Gastrocnemius medialis (tissue), 4 donors: ENCODE measurements around the gene IL21R. TPM values are rescaled to one million over a fixed set of nuclear protein-coding genes. Genes with fewer than 3 reads are reported as not detected.

Source experiments
- ATAC-seq, 2 donors: fragments of 150-250 bp; one replicate each; pipeline ENCODE4 v1.9.1; 2016
- DNase-seq, 2 donors: peaks; one replicate each; pipeline ENCODE4 v3.0.0-alpha.2; 2019
- H3K27ac ChIP-seq, 4 donors: fragments of 200-600 bp; sonication (generic); 1 replicate in 1 of 4; 2 replicates in 3 of 4; pipeline ENCODE4 v1.5.1; 2016 to 2018; ENCODE audit warnings: mild to moderate bottlenecking in 2 of 4, moderate library complexity in 1 of 4
- H3K27me3 ChIP-seq, 3 donors: fragments of 200-600 bp; sonication (generic) in 2 of 3; 1 replicate in 1 of 3; 2 replicates in 2 of 3; pipeline versions ENCODE4 v1.5.1 to v1.6.0; 2016 to 2019; ENCODE audit warnings: mild to moderate bottlenecking in 1 of 3, moderate library complexity in 1 of 3
- H3K36me3 ChIP-seq, 2 donors: fragments of 200-600 bp; sonication (generic) in 1 of 2; one replicate each; pipeline ENCODE4 v1.5.1; 2017 to 2018
- H3K4me1 ChIP-seq, 2 donors: fragments of 200-600 bp; sonication (generic) in 1 of 2; one replicate each; pipeline ENCODE4 v1.5.1; 2016 to 2017; ENCODE audit warnings: mild to moderate bottlenecking in 2 of 2
- H3K4me3 ChIP-seq, 4 donors: fragments of 200-600 bp; sonication (generic) in 3 of 4; 1 replicate in 1 of 4; 2 replicates in 3 of 4; pipeline ENCODE4 v1.5.1; 2016 to 2019; ENCODE audit warnings: mild to moderate bottlenecking in 2 of 4
- H3K9me3 ChIP-seq, 3 donors: fragments of 200-600 bp; sonication (generic) in 2 of 3; 1 replicate in 1 of 3; 2 replicates in 2 of 3; pipeline ENCODE4 v1.5.1; 2016 to 2019
- CTCF ChIP-seq, 5 experiments: fragments of 450-650 bp in 3 of 5; fragments of 200-600 bp in 2 of 5; sonication (generic) in 2 of 5; IDR thresholded peaks in 4 of 5; conservative IDR thresholded peaks in 1 of 5; 1 replicate in 4 of 5; 2 replicates in 1 of 5; pipeline ENCODE4 v1.5.1; 2016 to 2019; ENCODE audit warnings: antibody characterized with exemption in 5 of 5, mild to moderate bottlenecking in 3 of 5, moderate library complexity in 3 of 5
- POLR2A ChIP-seq, 2 donors: fragments of 450-650 bp; IDR thresholded peaks; one replicate each; pipeline ENCODE4 v1.6.1; 2017; ENCODE audit warnings: antibody characterized with exemption in 2 of 2, mild to moderate bottlenecking in 2 of 2, moderate library complexity in 2 of 2
- in situ Hi-C, 4 donors: fragments of 200-750 bp; cut with MboI; loops; one replicate each; pipeline versions ENCODE4 v1.15.0 to v1.8.0; 2017; ENCODE audit warnings: low sequenced_read_pairs in 4 of 4
- intact Hi-C: fragments of 100-400 bp; cut with DNase I; formaldehyde crosslinking; loops from one replicate; pipeline ENCODE4 v1.15.1; 2023; ENCODE audit warnings: low total_unique reads
- total RNA-seq, 4 donors: library from RNA; depleted of rRNA; stranded (reverse); fragments of >200 nt; gene quantifications; one replicate each; pipeline versions ENCODE4 v1.1.0 to v1.2.3, GENCODE V29; 2016

The IL21R gene
- total RNA-seq, 4 donors from 2014 or later: 0.15 TPM; not detected in 3

DNA sequence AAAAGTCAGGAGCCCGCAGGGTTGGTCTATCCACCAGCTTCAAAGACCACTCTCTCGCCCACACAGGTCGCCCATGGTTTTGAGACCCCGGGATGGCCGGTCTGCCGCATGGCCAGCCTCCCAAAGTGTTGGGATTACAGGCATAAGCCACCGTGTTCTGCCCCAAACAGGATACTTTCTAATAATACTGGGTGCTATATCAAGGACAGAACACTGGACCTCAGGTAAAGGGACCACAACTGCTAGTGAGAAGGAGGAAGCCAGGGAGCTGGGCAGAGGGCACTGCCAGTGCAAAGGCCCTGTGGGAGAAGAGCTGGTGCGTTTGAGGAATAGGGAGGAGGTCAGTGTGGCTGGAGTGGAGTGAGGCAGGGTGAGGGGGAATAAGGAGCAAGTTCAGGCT, 34.1 kb downstream of the IL21R start:
- in situ Hi-C loops: no loop called here
- Histone ChIP-seq H3K27me3 (peaks cover 0 to 4% (median 0%) of the 10 kb centered on the region in 3 donors), H3K36me3 (no peaks in the 10 kb centered on the region), H3K9me3 (no peaks in the 10 kb centered on the region), H3K27ac (no peak overlapping the region), H3K4me3 (no peak overlapping the region), H3K4me1 (no peaks in the 10 kb centered on the region)
- no peak for TF ChIP-seq POLR2A (IDR thresholded peaks at IDR 0.05)
- intact Hi-C loops: no loop called here
- DNase-seq: no peak
- ATAC-seq: no peak

DNA sequence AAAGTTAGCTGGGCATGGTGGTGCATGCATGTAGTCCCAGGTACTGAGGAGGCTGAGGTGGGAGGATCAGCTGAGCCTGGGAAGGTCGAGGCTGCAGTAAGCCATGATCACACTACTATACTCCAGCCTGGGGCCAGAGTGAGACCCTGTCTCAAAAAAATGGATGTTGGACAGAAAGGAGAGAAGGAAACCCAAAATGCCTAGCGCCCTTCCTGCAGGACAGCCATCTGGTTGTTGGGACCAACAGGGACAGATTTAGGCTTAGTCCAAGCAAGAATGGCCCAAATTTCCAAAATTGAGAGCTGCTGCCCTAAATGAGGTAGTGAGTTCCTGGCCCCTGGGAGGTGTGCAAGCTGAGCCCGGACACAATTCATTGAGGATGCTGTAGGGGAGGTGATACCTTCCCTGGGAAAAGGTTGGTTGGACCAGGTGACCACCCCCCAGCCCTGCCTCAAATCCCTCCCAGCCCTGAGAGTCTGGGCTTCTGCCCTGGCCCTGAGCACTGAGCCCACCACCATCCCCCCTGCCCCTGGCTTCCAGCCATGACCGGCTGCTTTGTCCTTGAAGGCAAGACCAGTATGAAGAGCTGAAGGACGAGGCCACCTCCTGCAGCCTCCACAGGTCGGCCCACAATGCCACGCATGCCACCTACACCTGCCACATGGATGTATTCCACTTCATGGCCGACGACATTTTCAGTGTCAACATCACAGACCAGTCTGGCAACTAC, 35.1 kb downstream of the IL21R start:
- no peak for TF ChIP-seq CTCF (IDR thresholded peaks at IDR 0.05 in 4 of 5, conservative IDR thresholded peaks at IDR 0.05 in 1 of 5)
- TF ChIP-seq POLR2A (IDR thresholded peaks at IDR 0.05): no peak

GRCh38 chr16:27437946-27438345, 36.0 kb downstream of the IL21R start:
- in situ Hi-C loops: no loop called here
- intact Hi-C loops: no loop called here

More for the DNA sequence above, 35.1 kb downstream of the IL21R start:
- Histone ChIP-seq H3K4me1 (no peaks in the 10 kb centered on the region), H3K9me3 (no peaks in the 10 kb centered on the region), H3K4me3 (no peak overlapping the region), H3K27me3 (no peaks in the 10 kb centered on the region), H3K27ac (no peak overlapping the region), H3K36me3 (no peaks in the 10 kb centered on the region)
- DNase-seq (no peak), ATAC-seq (no peak)
- in situ Hi-C loops: no loop called here
- intact Hi-C loops: no loop called here

DNA sequence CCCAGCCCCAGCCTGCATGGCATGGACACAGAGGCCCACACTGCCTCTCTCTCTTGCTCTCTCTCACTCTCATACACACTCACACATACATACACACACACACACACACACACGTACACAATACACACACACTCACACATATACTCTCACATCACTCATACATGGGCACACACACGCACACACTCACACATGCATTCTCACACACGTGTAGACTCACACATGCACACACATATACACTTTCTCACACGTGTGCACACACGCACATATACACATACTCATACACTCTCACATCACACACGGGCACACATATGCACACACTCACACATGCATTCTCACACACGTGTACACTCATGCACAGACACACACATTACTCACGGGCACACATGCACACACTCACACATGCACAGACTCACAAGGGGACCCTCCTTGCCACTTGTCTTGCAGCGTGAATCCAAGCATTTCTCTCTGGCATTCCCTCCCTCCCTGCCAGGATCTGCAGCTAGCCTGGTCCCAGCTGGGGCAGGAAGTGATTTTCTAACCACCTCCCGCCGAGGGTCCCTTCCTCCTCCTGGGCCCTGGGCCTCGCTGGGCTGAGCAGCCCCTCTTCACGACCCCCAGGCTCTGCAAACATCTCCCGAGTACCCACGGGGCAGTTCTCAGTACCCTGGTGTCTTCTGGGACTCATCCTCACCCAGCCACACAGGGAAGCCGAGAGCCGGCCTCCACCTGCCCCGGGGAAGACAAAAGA, 37.5 kb downstream of the IL21R start:
- Histone ChIP-seq H3K4me3 (no peak overlapping the region), H3K9me3 (peaks cover 0 to 3% (median 0%) of the 10 kb centered on the region in 3 donors), H3K27ac (no peak overlapping the region), H3K27me3 (peaks cover 0 to under 1% (median 0%) of the 10 kb centered on the region in 3 donors), H3K4me1 (no peaks in the 10 kb centered on the region), H3K36me3 (no peaks in the 10 kb centered on the region)
- no peak for DNase-seq
- TF ChIP-seq CTCF (IDR thresholded peaks at IDR 0.05 in 4 of 5, conservative IDR thresholded peaks at IDR 0.05 in 1 of 5) (no peak), POLR2A (IDR thresholded peaks at IDR 0.05) (no peak)
- in situ Hi-C loops: no loop called here
- ATAC-seq: no peak
- intact Hi-C loops: no loop called here

More at GRCh38 chr16:27437946-27438345, 36.0 kb downstream of the IL21R start:
- Histone ChIP-seq H3K4me3 (no peak overlapping the region), H3K9me3 (no peaks in the 10 kb centered on the region), H3K27ac (no peak overlapping the region), H3K36me3 (no peaks in the 10 kb centered on the region), H3K4me1 (no peaks in the 10 kb centered on the region), H3K27me3 (no peaks in the 10 kb centered on the region)
- ATAC-seq (no peak), DNase-seq (no peak)
- TF ChIP-seq CTCF (IDR thresholded peaks at IDR 0.05 in 4 of 5, conservative IDR thresholded peaks at IDR 0.05 in 1 of 5) (no peak), POLR2A (IDR thresholded peaks at IDR 0.05) (no peak)

GRCh38 chr16:27441276-27441675, 39.3 kb downstream of the IL21R start:
- ATAC-seq: no peak
- in situ Hi-C loops (no loop called here), intact Hi-C loops (no loop called here)
- Histone ChIP-seq H3K4me1 (no peaks in the 10 kb centered on the region), H3K9me3 (peaks cover 0 to 10% (median 0%) of the 10 kb centered on the region in 3 donors), H3K4me3 (no peak overlapping the region), H3K36me3 (no peaks in the 10 kb centered on the region), H3K27me3 (peaks cover 0 to 8% (median 7%) of the 10 kb centered on the region in 3 donors), H3K27ac (no peak overlapping the region)
- no peak for DNase-seq
- TF ChIP-seq POLR2A (IDR thresholded peaks at IDR 0.05) (no peak), CTCF (IDR thresholded peaks at IDR 0.05 in 4 of 5, conservative IDR thresholded peaks at IDR 0.05 in 1 of 5) (no peak)
